ENCODE measurements around the gene CDV3.

DNA sequence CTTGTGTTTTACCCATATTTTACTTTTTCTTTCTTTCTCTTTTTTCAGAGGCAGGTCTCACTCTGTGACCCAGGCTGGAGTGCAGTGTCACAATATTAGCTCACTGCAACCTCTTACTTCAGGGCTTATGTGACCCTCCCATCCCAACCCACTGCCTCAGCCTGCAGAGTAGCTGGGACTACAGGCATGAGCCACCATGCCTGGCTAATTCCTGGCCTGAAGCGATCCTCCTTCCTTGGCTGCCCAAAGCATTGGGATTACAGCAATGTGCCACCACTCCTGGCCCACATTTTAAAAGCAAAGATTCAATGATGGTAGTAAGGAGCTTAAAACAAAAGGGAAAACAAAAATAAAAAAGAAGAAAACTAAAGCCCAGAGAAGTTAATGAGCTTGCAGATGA, 11.1 kb upstream of the CDV3 start:
- TF ChIP-seq, protein P1, sequence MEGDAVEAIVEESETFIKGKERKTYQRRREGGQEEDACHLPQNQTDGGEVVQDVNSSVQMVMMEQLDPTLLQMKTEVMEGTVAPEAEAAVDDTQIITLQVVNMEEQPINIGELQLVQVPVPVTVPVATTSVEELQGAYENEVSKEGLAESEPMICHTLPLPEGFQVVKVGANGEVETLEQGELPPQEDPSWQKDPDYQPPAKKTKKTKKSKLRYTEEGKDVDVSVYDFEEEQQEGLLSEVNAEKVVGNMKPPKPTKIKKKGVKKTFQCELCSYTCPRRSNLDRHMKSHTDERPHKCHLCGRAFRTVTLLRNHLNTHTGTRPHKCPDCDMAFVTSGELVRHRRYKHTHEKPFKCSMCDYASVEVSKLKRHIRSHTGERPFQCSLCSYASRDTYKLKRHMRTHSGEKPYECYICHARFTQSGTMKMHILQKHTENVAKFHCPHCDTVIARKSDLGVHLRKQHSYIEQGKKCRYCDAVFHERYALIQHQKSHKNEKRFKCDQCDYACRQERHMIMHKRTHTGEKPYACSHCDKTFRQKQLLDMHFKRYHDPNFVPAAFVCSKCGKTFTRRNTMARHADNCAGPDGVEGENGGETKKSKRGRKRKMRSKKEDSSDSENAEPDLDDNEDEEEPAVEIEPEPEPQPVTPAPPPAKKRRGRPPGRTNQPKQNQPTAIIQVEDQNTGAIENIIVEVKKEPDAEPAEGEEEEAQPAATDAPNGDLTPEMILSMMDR (conservative IDR thresholded peaks at IDR 0.05; ENCODE audit: low read depth, low read length): no peak
- no peak for TF ChIP-seq EZH2 (IDR thresholded peaks at IDR 0.05; ENCODE audit: borderline replicate concordance, low read depth, low read length, poor library complexity, severe bottlenecking)

Measured in A673 (cell line).